Neuronal stem cell (in vitro differentiated cells): Measurements from ENCODE around the gene TAS2R42.

Experiments used
- DNase-seq: peaks from one replicate; pipeline ENCODE4 v3.0.0-alpha.2; 2013; ENCODE audit warnings: low spot score
- H2AFZ ChIP-seq: one replicate; pipeline ENCODE4 v1.6.1; 2013; ENCODE audit warnings: mild to moderate bottlenecking, low read length, inconsistent platforms
- H2AK5ac ChIP-seq: 2 replicates; pipeline ENCODE4 v1.6.1; 2013; ENCODE audit warnings: low read depth, mild to moderate bottlenecking, inconsistent platforms, low read length, moderate library complexity, mixed read lengths
- H2BK120ac ChIP-seq: 2 replicates; pipeline ENCODE4 v1.6.1; 2013; ENCODE audit warnings: low read depth, mild to moderate bottlenecking, inconsistent platforms, low read length, moderate library complexity, mixed read lengths
- H2BK12ac ChIP-seq: one replicate; pipeline ENCODE4 v1.6.1; 2013; ENCODE audit warnings: low read length, inconsistent platforms
- H2BK15ac ChIP-seq: 2 replicates; pipeline ENCODE4 v1.6.1; 2013; ENCODE audit warnings: mild to moderate bottlenecking, low read length, inconsistent platforms, mixed read lengths
- H2BK5ac ChIP-seq: one replicate; pipeline ENCODE4 v1.6.1; 2013; ENCODE audit warnings: inconsistent platforms, mild to moderate bottlenecking, low read length, moderate library complexity
- H3K14ac ChIP-seq: one replicate; pipeline ENCODE4 v1.6.1; 2013; ENCODE audit warnings: low read length, inconsistent platforms
- H3K18ac ChIP-seq: 2 replicates; pipeline ENCODE4 v1.6.1; 2013; ENCODE audit warnings: low read length, inconsistent platforms
- H3K23ac ChIP-seq: 2 replicates; pipeline ENCODE4 v1.6.1; 2013; ENCODE audit warnings: low read depth, mild to moderate bottlenecking, mixed read lengths, low read length, inconsistent platforms; ENCODE audit not compliant: poor library complexity
- H3K27ac ChIP-seq: replicated peaks from 3 replicates; pipeline ENCODE4 v1.5.1; 2013; ENCODE audit warnings: low read length, inconsistent platforms
- H3K27me3 ChIP-seq, 3 experiments: 2 replicates each; pipeline ENCODE4 v1.6.1; 2013; ENCODE audit warnings: low read length in 3 of 3, mild to moderate bottlenecking in 2 of 3, inconsistent platforms in 1 of 3, low read depth in 1 of 3, mixed read lengths in 1 of 3, moderate library complexity in 1 of 3; ENCODE audit not compliant: control insufficient read depth in 3 of 3, insufficient read depth in 3 of 3
- H3K36me3 ChIP-seq, 2 donors: replicated peaks in 1 of 2; 2 replicates each; pipeline ENCODE4 v1.6.1; 2013; ENCODE audit warnings: low read length in 2 of 2; ENCODE audit not compliant: control insufficient read depth in 2 of 2, insufficient read depth in 2 of 2
- H3K4ac ChIP-seq: 2 replicates; pipeline ENCODE4 v1.6.1; 2013; ENCODE audit warnings: inconsistent platforms, mild to moderate bottlenecking, low read length, moderate library complexity
- H3K4me1 ChIP-seq, 2 donors: 1 replicate in 1 of 2; 2 replicates in 1 of 2; pipeline ENCODE4 v1.6.1; 2013; ENCODE audit warnings: low read length in 2 of 2, low read depth in 1 of 2; ENCODE audit not compliant: control insufficient read depth in 2 of 2, insufficient read depth in 1 of 2
- H3K4me2 ChIP-seq: one replicate; pipeline ENCODE4 v1.6.1; 2013; ENCODE audit warnings: mild to moderate bottlenecking, low read length, inconsistent platforms; ENCODE audit not compliant: insufficient read depth, poor library complexity, severe bottlenecking
- H3K4me3 ChIP-seq, 2 donors: 2 replicates each; pipeline ENCODE4 v1.5.1; 2013; ENCODE audit warnings: low read length in 2 of 2, mild to moderate bottlenecking in 2 of 2, inconsistent platforms in 1 of 2, moderate library complexity in 1 of 2
- H3K79me1 ChIP-seq: one replicate; pipeline ENCODE4 v1.6.1; 2013; ENCODE audit warnings: low read depth, mild to moderate bottlenecking, inconsistent platforms, low read length, moderate library complexity
- H3K9ac ChIP-seq: one replicate; pipeline ENCODE4 v1.6.1; 2013; ENCODE audit warnings: mild to moderate bottlenecking, low read depth, low read length, inconsistent platforms; ENCODE audit not compliant: poor library complexity
- H3K9me3 ChIP-seq, 2 donors: replicated peaks in 1 of 2; 2 replicates each; pipeline versions ENCODE3 to v1.6.1; 2013; ENCODE audit warnings: low read length in 2 of 2, mild to moderate bottlenecking in 2 of 2, inconsistent platforms in 1 of 2, low read depth in 1 of 2, mixed read lengths in 1 of 2, moderate library complexity in 1 of 2; ENCODE audit not compliant: control insufficient read depth in 2 of 2, insufficient read depth in 1 of 2
- H4K8ac ChIP-seq: one replicate; pipeline ENCODE4 v1.6.1; 2013; ENCODE audit warnings: low read depth, mild to moderate bottlenecking, inconsistent platforms, low read length, moderate library complexity
- H4K91ac ChIP-seq: one replicate; pipeline ENCODE4 v1.6.1; 2013; ENCODE audit warnings: low read length, low read depth, mild to moderate bottlenecking, inconsistent platforms; ENCODE audit not compliant: poor library complexity
- WGBS, 2 donors: extraction: QIAGEN DNeasy Blood & Tissue Kit; methylation state at CpG; one replicate each; pipeline ENCODE4 v1.1.7; 2013; ENCODE audit warnings: missing lambda C conversion rate in 2 of 2, mixed read lengths in 1 of 2; ENCODE audit not compliant: insufficient read length in 2 of 2, insufficient replicate concordance in 1 of 2; ENCODE audit errors: extremely low coverage in 2 of 2; 5-methylcytosine and 5-hydroxymethylcytosine counted together

TAS2R42 gene

GRCh38 chr12:11136075-11136474 lies 50.7 kb downstream of the TAS2R42 start:
- H3K4me3 ChIP-seq: no peak overlapping the region
- H3K79me1 ChIP-seq: peaks cover under 1% of the 10 kb centered on the region
- no peak overlapping the region for H2BK5ac ChIP-seq
- no CpG with 5 or more reads among the region's 2 CpGs for WGBS, 2 donors
- H3K4ac ChIP-seq: no peak overlapping the region
- no peak overlapping the region for H2BK12ac ChIP-seq
- H3K9ac ChIP-seq: no peak overlapping the region
- H2BK15ac ChIP-seq: no peak overlapping the region
- H3K4me2 ChIP-seq: no peak overlapping the region
- H2BK120ac ChIP-seq: no peak overlapping the region
- H2AK5ac ChIP-seq: no peak overlapping the region
- no peak overlapping the region for H2AFZ ChIP-seq
- no peaks in the 10 kb centered on the region for H3K27me3 ChIP-seq
- no peak overlapping the region for H3K23ac ChIP-seq
- no peak overlapping the region for H4K8ac ChIP-seq
- H4K91ac ChIP-seq: no peak overlapping the region
- no peak overlapping the region for H3K27ac ChIP-seq
- H3K18ac ChIP-seq: no peak overlapping the region
- H3K4me1 ChIP-seq: no peaks in the 10 kb centered on the region
- no peak for DNase-seq
- peaks cover 0 to 18% of the 10 kb centered on the region in 2 donors for H3K36me3 ChIP-seq
- peaks cover 0 to 7% of the 10 kb centered on the region in 2 donors for H3K9me3 ChIP-seq
- no peak overlapping the region for H3K14ac ChIP-seq
